ENCODE results near the gene ZNF827. TPM values are rescaled to one million over a fixed set of nuclear protein-coding genes. Genes with fewer than 3 reads are reported as not detected.

ZNF827 gene
- total RNA-seq, 4 donors from 2014 or later: 23.9 to 52.3 (median 29.3) TPM

DNA sequence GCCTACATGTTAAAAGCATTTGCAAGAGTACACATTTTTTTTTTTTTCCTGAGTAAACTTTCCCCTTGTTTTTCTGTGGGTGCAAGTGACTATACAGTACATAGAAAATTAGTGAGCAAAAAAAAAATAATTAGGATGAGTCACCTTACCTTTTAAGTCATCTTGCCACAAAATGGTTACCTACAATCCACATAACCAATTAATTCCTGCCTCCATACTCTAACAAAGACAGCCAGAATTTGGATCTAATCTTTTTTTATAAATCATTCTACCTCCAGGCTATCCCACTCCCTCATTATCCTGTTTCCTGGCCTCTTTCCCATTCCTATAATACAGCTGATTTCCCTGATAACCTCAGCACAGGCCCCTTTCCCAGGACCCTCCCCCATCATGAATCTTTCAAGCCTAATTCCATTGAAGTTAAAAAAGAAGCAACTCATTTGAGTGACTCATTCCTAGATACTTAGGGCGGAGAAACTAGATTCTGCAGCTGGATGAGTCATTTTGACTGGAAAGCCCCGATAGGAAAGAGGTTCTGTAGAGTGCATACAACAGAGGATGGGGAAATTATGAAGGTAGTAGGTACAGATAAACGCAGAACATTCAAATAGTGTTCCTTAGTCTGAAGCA, 130.5 kb downstream of the ZNF827 start:
- DNase-seq: no peak
- Histone ChIP-seq H3K27me3 (no peaks in the 10 kb centered on the region), H3K36me3 (no peaks in the 10 kb centered on the region), H3K9me3 (no peaks in the 10 kb centered on the region), H3K27ac (no peak overlapping the region), H3K4me1 (peaks cover 8 to 20% of the 10 kb centered on the region in 2 donors), H3K4me3 (replicated peaks in 1 of 3) (no peak overlapping the region)
- TF ChIP-seq, protein P1, sequence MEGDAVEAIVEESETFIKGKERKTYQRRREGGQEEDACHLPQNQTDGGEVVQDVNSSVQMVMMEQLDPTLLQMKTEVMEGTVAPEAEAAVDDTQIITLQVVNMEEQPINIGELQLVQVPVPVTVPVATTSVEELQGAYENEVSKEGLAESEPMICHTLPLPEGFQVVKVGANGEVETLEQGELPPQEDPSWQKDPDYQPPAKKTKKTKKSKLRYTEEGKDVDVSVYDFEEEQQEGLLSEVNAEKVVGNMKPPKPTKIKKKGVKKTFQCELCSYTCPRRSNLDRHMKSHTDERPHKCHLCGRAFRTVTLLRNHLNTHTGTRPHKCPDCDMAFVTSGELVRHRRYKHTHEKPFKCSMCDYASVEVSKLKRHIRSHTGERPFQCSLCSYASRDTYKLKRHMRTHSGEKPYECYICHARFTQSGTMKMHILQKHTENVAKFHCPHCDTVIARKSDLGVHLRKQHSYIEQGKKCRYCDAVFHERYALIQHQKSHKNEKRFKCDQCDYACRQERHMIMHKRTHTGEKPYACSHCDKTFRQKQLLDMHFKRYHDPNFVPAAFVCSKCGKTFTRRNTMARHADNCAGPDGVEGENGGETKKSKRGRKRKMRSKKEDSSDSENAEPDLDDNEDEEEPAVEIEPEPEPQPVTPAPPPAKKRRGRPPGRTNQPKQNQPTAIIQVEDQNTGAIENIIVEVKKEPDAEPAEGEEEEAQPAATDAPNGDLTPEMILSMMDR (IDR thresholded peaks at IDR 0.05): no peak
- WGBS, 2 donors: 40 to 70% methylated on average over 3 of the region's 3 CpGs
- intact Hi-C loops (cut with DNase I): no loop called here

DNA sequence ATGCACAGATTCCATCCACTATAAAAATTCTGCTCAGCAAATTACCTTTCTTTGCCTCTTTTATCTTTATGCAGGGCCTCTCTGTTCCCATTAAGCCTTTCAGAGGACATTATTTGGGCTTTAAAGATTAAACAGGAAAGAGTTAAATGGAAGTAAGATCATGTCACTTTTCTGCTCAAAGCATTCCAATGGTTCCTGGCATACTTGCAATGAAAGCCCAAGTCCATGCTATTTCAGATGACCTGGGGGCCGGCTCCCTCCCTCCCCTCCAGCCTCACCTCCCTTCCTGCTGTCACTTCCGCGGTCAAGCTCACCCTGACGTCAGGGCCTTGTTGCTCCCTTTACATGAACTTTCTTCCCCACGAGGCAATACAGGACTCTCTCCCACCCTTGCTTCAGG, 133.1 kb downstream of the ZNF827 start:
- 65 to 66% methylated on average over 5 of the region's 5 CpGs for WGBS, 2 donors
- TF ChIP-seq, protein P1 (IDR thresholded peaks at IDR 0.05): no peak
- no peak for TF ChIP-seq POLR2A (IDR thresholded peaks at IDR 0.05)
- H3K27ac ChIP-seq: no peak overlapping the region

DNA sequence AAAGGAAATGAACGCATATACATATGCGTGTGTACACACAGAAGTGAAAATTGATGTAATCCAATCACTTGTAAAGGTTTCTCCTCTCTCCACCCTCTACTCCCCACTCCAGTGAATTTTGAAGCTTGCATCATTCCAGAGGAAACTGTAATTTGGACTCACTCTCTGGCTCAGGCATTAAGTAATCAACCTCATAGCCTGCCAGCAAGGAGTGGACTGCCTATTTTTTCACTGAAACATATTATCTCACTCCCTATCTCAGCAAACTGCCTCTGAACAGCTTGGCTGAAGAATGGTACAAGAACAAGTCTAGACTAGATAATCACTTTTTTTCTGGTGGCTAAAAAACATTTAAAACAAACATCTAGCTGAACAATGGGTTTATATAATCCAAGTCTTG, 134.5 kb downstream of the ZNF827 start:
- Histone ChIP-seq H3K36me3 (no peaks in the 10 kb centered on the region), H3K27me3 (no peaks in the 10 kb centered on the region), H3K4me1 (peaks cover 8 to 20% of the 10 kb centered on the region in 2 donors), H3K4me3 (replicated peaks in 1 of 3) (no peak overlapping the region), H3K9me3 (no peaks in the 10 kb centered on the region), H3K27ac (peak overlapping the region in 1 of 3 donors; percentile 62)
- intact Hi-C loops (cut with DNase I): no loop called here
- peak; percentile 18 to 53 for DNase-seq
- TF ChIP-seq, protein P1 (IDR thresholded peaks at IDR 0.05): no peak
- TF ChIP-seq POLR2A (IDR thresholded peaks at IDR 0.05): no peak
- WGBS, 2 donors: 38 to 65% methylated on average over 2 of the region's 2 CpGs

More for the DNA sequence above, 133.1 kb downstream of the ZNF827 start:
- intact Hi-C loops (cut with DNase I): no loop called here
- no peaks in the 10 kb centered on the region for H3K27me3 ChIP-seq
- no peaks in the 10 kb centered on the region for H3K36me3 ChIP-seq
- no peak overlapping the region for H3K4me3 ChIP-seq (replicated peaks in 1 of 3)
- no peaks in the 10 kb centered on the region for H3K9me3 ChIP-seq
- no peak for DNase-seq
- H3K4me1 ChIP-seq: peaks cover 8 to 20% of the 10 kb centered on the region in 2 donors

DNA sequence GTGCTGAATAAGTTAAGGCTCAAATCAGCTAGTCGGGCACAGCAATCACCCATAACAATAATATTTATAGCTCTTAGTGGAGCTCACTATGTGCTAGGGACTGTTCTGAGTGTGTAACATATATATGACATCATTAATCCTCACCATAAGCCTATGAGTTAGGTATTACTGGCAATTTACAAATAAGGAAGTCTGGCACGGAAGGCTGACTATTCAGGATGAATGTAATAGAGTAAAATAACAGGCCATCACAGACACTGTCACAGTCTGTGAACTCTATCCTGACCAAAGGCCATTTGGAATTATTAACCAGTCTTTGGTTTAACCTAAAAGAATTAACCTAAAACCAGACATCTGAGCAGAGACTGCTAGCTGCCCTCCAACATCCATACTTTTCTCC, 139.4 kb downstream of the ZNF827 start:
- Histone ChIP-seq H3K9me3 (no peaks in the 10 kb centered on the region), H3K27me3 (no peaks in the 10 kb centered on the region), H3K36me3 (no peaks in the 10 kb centered on the region), H3K4me3 (replicated peaks in 1 of 3) (no peak overlapping the region), H3K27ac (no peak overlapping the region), H3K4me1 (peaks cover under 1 to 7% of the 10 kb centered on the region in 2 donors)
- no peak for TF ChIP-seq POLR2A (IDR thresholded peaks at IDR 0.05)
- TF ChIP-seq, protein P1 (IDR thresholded peaks at IDR 0.05): no peak
- DNase-seq: no peak
- 89 to 93% methylated on average over 2 of the region's 2 CpGs for WGBS, 2 donors
- intact Hi-C loops (cut with DNase I): no loop called here

DNA sequence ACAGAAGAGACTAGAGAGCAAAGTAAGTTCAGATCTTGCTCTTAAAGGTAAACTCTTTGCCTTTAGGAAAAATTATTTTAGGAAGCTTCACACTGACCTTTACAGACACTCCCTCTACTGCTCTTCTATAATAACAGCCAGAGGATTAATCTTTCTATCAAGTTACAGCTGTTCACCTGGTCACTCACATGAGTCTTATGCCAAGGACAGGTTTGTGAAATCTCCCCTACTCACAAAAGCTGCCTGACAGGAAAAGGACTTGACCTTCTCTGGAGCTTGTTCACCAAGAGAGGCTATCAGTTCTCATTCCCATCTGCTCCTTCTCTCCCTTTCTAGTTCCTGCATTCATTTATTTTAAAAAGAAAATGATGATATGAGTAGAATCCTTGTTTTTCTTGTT, 141.3 kb downstream of the ZNF827 start:
- Histone ChIP-seq H3K27me3 (no peaks in the 10 kb centered on the region), H3K27ac (no peak overlapping the region), H3K9me3 (no peaks in the 10 kb centered on the region), H3K4me1 (peaks cover 0 to 5% of the 10 kb centered on the region in 2 donors), H3K4me3 (replicated peaks in 1 of 3) (no peak overlapping the region), H3K36me3 (no peaks in the 10 kb centered on the region)
- TF ChIP-seq POLR2A (IDR thresholded peaks at IDR 0.05): no peak
- TF ChIP-seq, protein P1 (IDR thresholded peaks at IDR 0.05): no peak
- intact Hi-C loops (cut with DNase I): no loop called here
- DNase-seq: no peak

Measured in thyroid gland (tissue), 4 donors.